HS-5 (cell line): ENCODE results near the gene CCDC177.

Experiments used
- DNase-seq: peaks from one replicate; pipeline ENCODE4 v3.0.0-alpha.2; 2012; ENCODE audit warnings: low read depth

Gene CCDC177

DNA sequence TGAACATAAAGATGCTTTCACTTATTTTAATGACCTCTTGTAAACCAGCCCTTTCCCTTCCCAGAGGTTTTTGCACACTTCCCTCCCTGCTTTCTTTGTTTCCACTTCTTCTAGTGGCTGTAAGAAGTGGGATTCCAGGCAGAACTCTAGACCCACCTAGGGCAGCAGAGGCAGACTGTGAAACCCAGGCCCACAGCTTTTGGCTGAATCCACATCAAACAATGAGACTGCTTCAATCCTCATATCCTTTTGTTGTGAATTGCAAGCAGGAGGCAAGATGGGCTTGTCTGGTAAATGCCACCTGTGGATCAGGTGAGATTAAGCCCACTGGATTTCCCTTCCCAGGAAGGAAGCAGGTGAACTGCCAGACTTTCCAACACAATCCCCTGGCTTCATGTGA is 12.8 kb downstream of the CCDC177 start:
- DNase-seq, result no peak

DNA sequence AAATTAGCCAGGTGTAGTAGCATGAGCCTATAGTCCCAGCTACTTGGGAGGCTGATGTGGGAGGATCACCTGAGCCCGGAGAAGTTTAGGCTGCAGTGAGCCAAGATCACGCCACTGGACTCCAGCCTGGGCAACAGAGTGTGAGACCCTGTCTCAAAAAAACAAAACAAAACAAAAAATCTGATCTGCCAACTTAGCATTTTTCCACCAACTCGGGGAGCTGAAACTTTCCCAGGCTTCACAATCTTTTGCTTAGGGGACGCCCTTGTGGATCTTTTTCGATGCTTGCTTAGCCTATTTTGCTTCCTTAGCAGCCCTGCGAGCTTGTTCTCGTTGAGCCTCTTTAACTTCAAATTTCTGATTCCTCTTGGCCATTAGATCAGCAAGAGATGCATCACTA is 13.8 kb downstream of the CCDC177 start:
- DNase-seq, result no peak

- DNase-seq, result no peak
Observed at GRCh38 chr14:69559581-69560011, 15.1 kb downstream of the CCDC177 start.

DNA sequence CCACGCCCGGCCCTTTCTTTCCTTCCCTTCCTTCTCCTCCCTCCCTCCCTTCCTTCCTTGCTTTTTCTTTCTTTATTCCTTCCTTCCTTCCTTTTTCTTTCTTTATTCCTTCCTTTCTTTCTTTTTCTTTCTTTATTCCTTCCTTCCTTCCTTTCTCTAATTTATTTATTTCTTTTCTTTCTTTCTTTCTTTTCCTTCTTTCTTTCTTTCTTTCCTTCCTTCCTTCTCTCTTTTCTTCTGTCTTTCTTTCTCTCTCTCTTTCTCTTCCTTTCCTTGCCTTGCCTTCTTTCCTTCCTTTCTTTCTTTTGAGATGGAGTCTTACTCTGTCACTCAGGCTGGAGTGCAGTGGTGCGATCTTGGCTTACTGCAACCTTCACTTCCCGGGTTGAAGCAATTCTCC is 15.9 kb downstream of the CCDC177 start:
- DNase-seq, result no peak

GRCh38 chr14:69554500-69554899 is 20.2 kb downstream of the CCDC177 start:
- DNase-seq, result no peak

DNA sequence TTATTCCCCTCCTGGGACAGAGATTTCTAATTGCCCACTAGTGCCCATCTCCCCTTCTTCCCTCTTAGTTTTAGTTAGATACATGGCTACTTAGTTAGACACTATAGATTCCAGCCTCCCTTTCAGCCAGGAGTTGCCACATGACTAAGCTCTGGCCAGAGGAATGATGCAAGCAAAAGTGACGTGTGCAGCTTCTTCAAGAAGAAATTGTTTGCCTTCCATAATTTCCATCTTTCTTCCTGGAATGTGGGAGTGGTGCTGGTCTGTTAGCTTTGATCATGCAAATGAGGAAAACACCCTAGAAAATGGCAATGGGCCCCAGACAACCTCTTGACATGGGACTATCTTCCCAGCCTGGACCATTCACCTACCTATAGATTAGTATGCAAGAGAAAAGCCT is 21.4 kb downstream of the CCDC177 start:
- DNase-seq, result peak; percentile 23

- no peak for DNase-seq
Observed at GRCh38 chr14:69551511-69551910, 23.2 kb downstream of the CCDC177 start.

DNA sequence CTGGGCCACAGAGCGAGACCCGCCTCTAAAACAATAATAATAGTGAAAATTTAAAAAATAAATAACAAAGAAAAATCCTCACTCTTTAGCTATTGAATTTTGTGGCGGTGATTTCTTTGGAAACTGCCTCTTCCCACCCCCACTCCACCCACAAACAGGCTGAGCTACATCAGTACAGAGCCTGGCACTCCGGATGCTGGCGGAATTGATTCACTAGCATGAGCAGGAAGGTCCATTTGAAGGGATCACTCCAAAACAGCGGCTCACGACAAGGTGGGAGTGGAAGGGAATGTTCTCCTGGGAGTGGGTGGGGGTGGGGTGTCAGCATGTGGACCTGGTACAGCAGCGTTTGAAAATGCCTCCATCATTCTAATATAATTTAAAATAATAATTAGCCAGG is 26.1 kb downstream of the CCDC177 start:
- no peak for DNase-seq

- no peak for DNase-seq
Observed at GRCh38 chr14:69547701-69548348, 26.8 kb downstream of the CCDC177 start.

DNA sequence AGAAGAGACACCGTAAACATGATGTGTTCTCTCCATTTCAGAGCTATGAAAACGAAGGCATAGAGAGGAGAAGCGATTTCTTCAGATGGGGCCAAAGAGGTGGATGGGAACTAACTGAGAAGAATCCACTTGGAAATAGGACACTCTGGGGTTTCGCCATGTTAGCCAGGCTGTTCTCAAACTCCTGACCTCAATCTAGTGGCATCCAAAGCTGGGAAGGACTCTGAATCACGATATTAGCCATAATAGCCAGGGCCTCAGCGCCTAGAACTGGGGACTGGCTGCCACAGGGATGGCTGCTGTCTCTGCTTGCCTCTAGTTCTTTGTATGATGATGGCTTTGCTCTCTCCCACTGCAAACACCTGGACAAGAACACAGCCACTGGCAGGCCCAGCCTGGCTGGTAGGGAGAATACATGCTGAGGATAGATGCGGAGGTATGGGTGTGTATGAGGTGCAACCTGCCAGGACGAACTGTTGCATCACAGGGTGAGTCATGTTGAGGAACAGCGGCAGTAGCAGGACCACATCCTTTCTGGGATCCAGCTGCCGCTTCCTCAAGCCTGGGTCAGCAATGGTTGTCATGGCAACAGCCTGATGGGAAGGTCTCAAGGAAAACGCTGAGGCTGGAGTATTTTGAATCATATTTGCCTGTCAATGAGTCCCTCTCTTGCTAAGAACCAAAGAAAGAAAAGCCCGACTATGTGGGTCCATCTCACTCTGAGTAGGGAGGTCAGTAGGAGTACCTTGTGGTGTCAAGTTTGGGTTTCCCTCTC is 31.1 kb downstream of the CCDC177 start:
- DNase-seq, result peak; percentile 87

DNA sequence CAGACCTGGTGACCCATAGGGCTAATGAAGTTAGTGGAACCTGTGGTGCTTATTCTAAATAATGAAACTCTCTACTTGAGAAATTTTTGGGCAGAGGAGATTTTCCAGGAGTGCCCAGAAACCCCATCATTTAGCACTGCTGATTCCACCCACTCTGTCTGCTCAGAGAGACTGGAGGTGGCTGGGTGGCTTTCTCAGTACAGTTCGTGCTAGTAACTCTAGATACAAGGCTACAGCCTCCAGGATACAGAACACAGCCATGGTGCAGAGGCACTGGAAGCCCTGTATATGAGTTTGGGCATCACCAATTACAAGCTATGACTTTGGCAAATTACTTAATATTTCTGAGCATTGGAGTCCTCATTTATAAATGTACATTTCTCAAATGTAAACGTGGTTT is 32.4 kb downstream of the CCDC177 start:
- no peak for DNase-seq

DNA sequence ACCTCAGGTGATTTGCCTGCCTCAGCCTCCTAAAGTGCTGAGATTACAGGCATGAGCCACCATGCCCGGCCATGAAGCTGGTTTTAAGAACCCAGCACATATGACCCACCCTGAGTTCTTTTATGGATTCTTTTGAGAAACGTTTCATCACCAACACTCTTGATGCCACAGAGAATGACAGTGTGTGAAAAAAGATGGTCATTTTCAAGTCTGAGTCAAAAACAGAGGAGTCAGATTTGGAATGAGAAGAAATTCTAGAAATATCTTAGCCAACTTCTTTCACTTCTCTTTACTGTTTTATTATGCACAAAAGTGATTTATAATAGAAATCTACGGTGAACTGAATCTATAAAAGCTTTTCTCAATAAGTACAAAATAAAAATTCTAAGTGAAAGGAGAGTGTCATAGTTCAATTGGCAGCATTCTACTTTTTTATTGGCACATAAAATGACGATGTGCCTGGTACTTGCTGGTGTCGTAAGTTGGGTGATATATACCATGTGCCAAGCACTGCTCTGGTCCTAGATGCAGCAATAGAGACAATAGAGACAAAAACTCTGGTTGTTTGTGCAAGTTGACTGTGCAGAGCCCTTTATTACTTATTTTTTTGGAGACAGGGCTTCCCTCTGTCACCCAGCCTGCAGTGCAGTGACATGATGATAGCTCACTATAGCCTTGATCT is 33.9 kb downstream of the CCDC177 start:
- no peak for DNase-seq

DNA sequence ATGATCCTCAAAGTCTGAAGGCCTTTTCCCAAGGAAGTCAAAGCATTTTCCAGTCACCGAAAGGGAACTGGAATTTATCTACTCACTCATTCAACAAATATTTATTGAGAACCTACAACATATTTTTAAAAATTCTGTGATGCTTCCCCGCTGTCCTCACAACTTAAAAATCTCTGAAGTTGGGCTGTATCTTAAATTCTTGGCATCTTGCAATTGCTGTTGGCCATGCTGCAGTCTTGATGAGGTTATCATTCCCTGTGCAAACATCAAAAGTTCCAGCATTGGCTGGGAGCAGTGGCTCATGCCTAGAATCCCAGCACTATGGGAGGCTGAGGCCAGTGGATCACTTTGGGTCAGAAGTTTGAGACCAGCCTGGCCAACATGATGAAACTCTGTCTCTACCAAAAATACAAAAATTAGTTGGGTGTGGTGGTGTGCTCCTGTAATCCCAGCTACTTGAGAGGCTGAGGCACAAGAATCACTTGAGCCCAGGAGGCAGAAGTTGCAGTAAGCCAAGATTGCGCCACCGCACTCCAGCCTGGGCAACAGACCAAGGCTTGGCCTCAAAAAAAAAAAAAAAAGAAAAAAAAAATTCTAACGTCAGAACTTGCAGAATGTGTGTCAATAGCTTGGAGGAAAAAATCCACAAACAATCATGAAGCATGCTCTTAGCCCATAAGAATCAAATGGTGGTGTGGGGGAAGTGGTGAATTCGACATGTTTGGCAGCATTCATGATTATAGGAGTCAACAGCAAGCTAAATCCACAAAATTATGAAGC is 34.9 kb downstream of the CCDC177 start:
- DNase-seq, result no peak

GRCh38 chr14:69538766-69539165 is 35.9 kb downstream of the CCDC177 start:
- no peak for DNase-seq

GRCh38 chr14:69537900-69538299 is 36.8 kb downstream of the CCDC177 start:
- no peak for DNase-seq

DNA sequence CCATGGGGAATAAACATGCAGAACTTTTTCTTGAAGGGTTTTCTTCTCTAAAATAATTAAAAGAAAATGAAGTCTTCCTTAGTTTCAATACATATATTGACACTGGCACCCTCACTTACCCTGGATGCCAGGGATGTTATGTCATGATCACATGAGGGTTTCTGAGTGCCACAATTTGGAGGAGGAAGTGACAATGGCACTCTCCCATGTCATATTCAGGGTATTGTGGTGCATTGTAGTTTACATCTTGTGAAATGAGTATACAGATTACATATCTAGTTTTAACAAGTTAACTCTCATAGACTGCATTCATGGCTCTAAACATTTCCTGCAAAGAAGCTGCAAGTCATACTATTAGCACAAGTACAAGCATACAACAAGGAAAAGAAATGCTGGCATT is 37.7 kb downstream of the CCDC177 start:
- DNase-seq, result no peak

GRCh38 chr14:69535230-69535848 is 39.3 kb downstream of the CCDC177 start:
- peak; percentile 16 for DNase-seq

DNA sequence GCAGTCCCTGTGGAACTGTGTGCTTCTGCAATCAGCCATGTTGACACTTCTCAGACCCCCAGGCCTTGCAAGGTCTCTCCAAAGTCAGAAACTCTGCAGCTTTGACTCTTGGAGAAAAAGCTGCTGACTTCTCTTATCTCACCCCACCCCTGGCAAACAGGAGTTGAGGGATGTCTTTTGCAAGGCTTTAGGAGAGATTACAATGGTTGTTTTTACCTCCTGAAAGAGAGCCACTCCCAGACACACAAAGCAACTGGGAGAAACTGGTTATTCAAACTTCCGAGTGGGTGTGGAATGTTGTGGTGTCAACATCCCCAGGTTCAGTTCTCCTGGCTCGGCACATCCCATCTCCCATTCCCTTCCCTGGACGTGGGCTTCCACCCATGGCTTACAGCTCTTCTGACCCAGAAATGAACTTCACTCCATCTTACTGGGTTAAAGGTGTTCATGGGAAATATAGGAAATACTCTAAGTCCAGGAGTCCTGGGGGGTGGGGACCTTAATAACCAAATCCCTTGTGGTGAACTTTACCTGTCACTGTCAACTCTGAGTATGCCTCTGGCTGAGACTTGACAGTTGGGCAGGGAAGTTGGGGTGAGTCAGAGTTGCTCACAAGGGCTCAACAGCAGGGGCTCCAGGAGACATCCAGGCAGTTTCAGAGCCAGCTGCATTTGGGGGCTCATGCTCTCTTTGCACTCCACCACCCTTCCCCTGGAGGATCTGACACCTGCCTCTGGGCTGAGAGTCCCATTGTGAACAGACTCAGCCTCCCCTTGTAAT is 41.9 kb downstream of the CCDC177 start:
- DNase-seq, result no peak

DNA sequence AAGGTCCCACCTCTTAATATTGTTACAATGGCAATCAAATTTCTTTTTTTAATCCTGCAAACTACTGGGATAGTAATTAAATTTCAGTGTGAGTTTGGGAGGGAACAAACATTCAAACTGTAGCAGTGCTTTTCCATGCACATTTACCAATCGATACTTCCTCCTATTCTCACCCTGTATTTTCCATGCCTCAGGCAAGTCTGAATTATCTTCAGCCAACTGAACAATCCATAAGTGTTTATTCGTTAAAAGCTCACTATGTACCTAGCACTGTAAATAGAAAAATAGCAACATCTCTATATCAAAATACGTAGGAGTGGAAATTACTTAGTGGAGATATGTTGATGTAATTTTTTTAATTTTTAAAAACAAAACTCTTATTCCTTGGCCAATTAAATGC is 43.5 kb downstream of the CCDC177 start:
- DNase-seq, result no peak

DNA sequence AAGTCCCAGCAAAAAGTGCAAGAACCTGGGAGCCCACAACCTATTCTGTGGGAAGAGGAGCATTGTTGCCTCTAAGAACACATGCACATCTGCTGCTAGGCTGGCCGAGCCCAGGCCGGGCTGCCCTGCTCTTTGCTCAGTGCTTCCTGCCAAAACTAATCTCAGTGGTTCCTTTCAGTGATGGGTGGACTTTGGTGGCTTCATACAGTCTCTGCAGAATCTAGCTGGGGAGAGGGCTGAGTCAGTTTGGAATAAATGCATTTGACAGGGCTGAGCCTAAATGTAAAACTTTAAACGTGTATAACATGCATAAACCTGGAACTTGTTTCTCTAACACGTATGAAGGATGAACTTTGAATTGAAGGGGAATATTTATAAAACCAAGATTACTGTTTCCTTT is 44.6 kb downstream of the CCDC177 start:
- DNase-seq, result no peak

- DNase-seq, result no peak
Observed at GRCh38 chr14:69529563-69529962, 45.1 kb downstream of the CCDC177 start.
